IPS-15b (cell line): ENCODE data around the gene COMP.

ENCODE experiments used
- H3K27me3 ChIP-seq: one replicate; pipeline ENCODE4 v1.6.1; 2013; ENCODE audit warnings: low read length; ENCODE audit not compliant: control insufficient read depth, insufficient read depth
- H3K36me3 ChIP-seq: one replicate; pipeline ENCODE4 v1.6.1; 2013; ENCODE audit warnings: low read length; ENCODE audit not compliant: control insufficient read depth, insufficient read depth
- H3K4me1 ChIP-seq: one replicate; pipeline ENCODE4 v1.6.1; 2013; ENCODE audit warnings: mild to moderate bottlenecking, low read length; ENCODE audit not compliant: control insufficient read depth, insufficient read depth
- H3K4me3 ChIP-seq: one replicate; pipeline ENCODE4 v1.5.1; 2013; ENCODE audit warnings: low read depth, low read length
- H3K9ac ChIP-seq: one replicate; pipeline ENCODE4 v1.6.1; 2013; ENCODE audit warnings: low read depth, mild to moderate bottlenecking, low read length
- H3K9me3 ChIP-seq: one replicate; pipeline ENCODE4 v1.6.1; 2013; ENCODE audit warnings: mild to moderate bottlenecking, low read length; ENCODE audit not compliant: control insufficient read depth, insufficient read depth

Gene COMP

DNA sequence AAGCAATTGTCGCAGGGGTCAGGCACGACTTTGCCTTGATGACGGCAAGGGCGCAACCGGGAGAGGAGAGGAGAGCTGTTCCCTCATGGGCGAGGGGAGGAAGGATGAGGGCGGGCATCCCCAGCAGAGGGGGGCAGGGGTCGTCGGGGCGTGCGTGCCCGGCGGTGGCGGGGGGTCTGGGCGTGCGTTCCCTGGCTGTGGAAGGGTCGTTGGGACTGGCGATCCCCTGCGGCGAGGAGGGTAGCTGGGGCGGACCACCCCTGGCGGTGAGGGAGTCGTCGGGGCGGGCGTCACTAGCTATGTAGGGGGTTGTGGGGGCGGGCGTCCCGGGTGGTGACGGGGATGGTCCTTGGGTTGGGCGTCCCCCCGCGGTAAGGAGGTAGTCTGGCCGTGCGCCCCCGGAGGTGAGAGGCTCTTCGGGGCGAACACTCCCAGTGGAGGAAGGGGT, 1.7 kb downstream of the COMP start:
- Histone ChIP-seq H3K9me3 (no peaks in the 10 kb centered on the region), H3K27me3 (peaks cover 85% of the 10 kb centered on the region), H3K4me3 (peak overlapping the region; percentile 70), H3K4me1 (peaks cover 3% of the 10 kb centered on the region), H3K9ac (no peak overlapping the region), H3K36me3 (no peaks in the 10 kb centered on the region)

DNA sequence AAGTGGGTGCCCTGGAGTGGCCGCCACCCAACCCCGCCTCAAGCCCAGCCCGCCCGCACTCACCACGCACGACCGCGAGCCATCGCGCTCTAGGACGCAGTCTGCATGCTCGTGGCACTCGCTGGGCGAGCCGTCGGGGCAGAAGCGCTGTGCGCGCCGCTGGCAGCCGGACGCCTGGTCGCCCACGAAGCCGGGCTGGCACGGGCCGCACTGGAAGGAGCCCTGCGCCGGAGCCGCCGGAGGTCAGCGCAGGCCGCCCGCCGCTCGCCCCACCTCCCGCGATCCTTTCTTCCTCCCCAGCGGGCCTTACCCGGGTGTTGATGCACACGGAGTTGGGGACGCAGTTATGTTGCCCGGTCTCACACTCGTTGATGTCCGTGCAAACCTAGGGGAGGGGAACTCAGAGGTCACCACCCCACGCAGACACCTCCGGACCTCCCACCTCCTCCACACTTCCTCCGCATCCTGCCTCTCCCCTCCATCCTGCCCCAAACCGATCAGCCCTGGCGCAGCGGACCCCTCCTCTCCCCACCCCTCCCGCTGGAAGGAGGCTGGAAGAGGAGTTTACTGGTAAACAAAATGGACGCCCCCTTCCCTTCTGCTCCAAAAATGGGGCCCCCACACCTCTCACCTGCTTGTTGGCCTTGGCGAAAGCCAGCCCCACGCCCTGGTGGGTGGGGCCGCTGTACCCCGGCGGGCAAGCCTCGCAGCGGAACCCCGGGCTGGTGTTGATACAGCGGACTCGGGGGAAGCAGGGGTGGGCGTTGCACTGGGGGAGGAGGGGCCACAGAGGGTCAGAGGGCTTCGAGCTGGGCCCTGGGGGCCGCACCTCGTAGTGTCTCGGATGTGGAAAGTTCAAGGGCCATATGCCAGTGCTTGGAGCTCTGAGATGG, 2.3 kb downstream of the COMP start:
- H3K9me3 ChIP-seq = no peaks in the 10 kb centered on the region
- H3K4me3 ChIP-seq = peak overlapping the region; percentile 70
- H3K9ac ChIP-seq = no peak overlapping the region
- peaks cover 3% of the 10 kb centered on the region for H3K4me1 ChIP-seq
- H3K36me3 ChIP-seq = no peaks in the 10 kb centered on the region
- peaks cover 88% of the 10 kb centered on the region for H3K27me3 ChIP-seq

DNA sequence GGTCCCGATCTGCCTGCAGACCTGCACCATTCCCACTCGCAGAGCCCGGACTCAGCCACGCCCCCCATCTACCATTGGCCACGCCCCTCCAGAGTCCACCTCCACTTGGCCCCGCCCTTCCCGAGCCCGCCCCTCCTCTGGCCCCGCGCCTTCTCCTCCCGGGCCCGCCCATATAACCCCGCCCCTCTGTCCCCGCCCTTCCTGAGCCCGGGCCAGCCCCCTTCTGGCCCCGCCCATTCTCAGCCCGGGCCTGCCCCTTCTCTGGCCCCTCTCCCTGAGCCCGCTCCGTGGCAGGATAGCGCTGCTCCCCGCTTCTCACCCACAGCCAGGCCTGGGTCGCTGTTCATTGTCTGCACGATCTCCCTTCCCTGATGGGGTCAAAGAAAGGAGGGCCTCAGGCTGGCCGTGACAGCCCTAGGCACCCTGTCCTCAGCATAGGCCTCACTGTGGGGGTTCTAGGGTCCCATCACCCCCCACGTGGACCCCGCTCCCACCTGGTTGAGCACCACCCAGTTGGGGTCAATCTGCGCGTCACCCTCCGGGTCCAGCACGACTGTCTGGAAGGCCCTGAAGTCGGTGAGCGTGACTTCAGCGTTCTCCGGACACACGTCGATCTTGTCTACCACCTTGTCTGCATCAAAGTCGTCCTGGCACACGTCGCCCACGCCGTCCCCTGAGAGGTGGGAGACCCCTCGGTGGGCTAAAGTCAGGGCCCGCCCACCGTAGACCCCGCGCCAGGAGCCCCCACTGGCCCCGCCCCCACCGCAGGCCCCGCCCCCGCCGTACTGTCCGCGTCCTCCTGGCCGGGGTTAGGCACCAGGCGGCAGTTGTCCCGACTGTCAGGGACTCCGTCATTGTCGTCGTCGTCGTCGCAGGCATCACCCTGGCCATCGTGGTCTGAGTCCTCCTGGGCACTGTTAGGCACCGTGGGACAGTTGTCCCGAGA, 5.7 kb downstream of the COMP start:
- Histone ChIP-seq H3K27me3 (peaks cover 59% of the 10 kb centered on the region), H3K4me3 (peak overlapping the region; percentile 74), H3K9ac (no peak overlapping the region), H3K4me1 (peaks cover 3% of the 10 kb centered on the region), H3K9me3 (no peaks in the 10 kb centered on the region), H3K36me3 (no peaks in the 10 kb centered on the region)

DNA sequence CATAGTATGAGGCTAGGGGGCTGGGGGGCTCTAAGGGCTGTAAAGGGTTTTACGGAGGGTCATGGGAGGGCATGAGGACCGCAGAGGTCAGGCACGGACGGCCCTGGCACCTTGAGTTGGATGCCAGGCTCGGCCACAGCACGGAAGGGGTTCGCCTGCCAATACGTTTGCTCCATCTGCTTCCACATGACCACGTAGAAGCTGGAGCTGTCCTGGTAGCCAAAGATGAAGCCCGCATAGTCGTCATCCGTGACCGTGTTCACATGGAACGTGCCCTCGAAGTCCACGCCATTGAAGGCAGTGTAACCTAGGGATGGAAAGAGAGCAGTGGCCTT, 6.4 kb downstream of the COMP start:
- H3K9me3 ChIP-seq = no peaks in the 10 kb centered on the region
- peaks cover 55% of the 10 kb centered on the region for H3K27me3 ChIP-seq
- H3K36me3 ChIP-seq = no peaks in the 10 kb centered on the region
- H3K9ac ChIP-seq = no peak overlapping the region
- no peak overlapping the region for H3K4me3 ChIP-seq
- H3K4me1 ChIP-seq = no peaks in the 10 kb centered on the region

DNA sequence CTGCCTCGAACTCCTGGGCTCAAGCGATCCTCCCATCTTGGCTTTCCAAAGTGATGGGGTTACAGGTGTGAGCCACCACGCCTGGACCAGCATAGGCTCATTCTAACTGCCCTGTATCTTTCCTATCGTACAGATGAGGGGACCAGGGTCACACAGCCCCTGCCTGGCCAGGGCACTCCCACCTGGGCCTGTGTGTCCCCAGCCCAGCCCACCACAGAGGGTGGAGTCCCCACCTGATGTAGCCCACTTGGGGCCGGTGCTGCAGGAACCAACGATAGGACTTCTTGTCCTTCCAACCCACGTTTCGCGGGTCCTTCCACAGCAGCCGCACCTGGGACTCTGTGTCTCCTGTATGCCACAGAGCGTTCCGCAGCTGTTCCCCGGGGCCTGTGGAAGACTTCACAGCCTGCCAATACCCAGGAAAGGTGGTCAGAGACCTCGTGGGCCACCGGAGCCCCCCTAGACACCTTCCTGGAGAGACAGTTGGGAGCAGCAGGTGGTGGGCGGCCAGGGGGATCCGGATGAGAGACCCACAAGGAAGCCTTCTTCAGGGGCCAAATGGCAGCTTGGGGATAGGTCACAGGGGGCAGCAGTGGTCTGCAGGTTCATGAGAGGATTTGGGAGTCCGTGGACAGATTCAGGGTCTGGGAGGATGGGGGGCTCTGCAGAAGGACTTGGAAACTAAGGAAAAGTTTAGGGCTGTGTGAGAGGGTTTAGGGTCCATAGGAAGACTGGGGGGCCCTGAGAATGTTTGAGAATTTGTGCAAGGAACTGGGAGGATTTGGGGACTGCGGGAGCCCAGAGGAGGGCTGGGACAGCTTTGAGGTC, 6.9 kb downstream of the COMP start:
- Histone ChIP-seq H3K9ac (no peak overlapping the region), H3K36me3 (no peaks in the 10 kb centered on the region)

DNA sequence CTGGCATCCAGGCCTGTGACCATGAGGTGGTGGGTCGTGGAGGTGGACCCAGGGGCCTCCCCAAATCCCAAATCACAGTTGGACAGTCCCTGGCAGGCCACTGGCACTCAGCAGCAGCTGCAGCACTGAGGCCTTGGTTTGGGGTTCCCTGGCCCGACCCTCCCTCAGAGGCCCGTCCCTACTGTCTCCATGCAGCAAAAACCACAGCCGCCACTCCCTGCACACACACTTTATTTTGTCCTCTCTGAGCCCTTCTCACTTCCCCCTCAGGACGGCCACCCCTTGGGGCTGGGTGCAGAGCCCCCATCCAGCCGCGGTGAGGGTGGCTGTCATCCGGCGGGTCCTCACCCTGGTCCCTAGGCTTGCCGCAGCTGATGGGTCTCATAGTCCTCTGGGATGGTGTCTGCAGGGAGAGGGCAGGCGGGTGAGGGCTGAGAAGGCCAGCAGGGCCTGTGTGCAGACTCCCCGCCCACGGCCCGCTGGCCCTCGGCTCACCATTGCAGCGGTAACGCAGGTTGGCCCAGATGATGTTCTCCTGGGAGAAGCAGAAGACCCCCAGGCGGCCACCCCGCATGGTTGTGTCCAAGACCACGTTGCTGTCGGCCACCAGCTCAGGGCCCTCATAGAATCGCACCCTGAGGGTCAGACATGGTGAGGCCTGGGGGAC, 8.4 kb downstream of the COMP start:
- H3K4me3 ChIP-seq = no peak overlapping the region
- no peaks in the 10 kb centered on the region for H3K4me1 ChIP-seq
- H3K27me3 ChIP-seq = peaks cover 42% of the 10 kb centered on the region
- H3K9me3 ChIP-seq = no peaks in the 10 kb centered on the region
- H3K9ac ChIP-seq = no peak overlapping the region
- no peaks in the 10 kb centered on the region for H3K36me3 ChIP-seq

More for the DNA sequence above, 6.9 kb downstream of the COMP start:
- Histone ChIP-seq H3K4me3 (no peak overlapping the region), H3K27me3 (peaks cover 52% of the 10 kb centered on the region), H3K9me3 (no peaks in the 10 kb centered on the region), H3K4me1 (no peaks in the 10 kb centered on the region)

DNA sequence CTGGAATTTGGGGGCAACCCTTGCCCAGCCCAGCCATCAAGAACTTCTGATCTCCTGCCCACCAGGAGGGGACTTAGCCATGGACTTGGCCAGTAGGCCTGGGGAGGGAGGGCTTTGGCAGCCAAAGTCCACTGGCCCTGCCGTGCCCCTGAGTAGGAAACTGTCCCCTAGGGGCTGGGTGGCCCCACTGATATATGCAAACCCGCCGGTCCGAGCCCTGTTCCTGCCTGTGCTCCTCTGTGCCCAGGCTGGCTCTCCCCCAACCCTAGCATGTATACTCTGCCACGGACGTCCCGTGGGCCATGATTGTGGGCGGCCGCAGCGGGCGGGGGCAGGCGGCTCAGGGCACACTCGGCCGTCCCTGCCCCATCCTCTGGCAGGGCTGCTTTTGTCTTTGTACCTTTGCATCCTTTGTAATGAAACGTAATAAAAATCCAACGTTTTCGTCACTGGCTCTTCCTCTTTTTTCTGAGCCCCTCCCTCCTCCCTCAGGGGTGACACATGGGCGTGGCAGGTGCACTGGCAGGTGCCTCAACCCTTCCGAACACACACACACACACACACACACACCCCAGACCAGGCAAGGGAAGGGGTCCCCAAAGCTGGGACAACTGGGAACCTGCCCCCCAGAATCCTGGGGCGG, 9.1 kb downstream of the COMP start:
- Histone ChIP-seq H3K9ac (no peak overlapping the region), H3K27me3 (peaks cover 35% of the 10 kb centered on the region), H3K9me3 (no peaks in the 10 kb centered on the region), H3K4me3 (no peak overlapping the region), H3K4me1 (no peaks in the 10 kb centered on the region), H3K36me3 (no peaks in the 10 kb centered on the region)

DNA sequence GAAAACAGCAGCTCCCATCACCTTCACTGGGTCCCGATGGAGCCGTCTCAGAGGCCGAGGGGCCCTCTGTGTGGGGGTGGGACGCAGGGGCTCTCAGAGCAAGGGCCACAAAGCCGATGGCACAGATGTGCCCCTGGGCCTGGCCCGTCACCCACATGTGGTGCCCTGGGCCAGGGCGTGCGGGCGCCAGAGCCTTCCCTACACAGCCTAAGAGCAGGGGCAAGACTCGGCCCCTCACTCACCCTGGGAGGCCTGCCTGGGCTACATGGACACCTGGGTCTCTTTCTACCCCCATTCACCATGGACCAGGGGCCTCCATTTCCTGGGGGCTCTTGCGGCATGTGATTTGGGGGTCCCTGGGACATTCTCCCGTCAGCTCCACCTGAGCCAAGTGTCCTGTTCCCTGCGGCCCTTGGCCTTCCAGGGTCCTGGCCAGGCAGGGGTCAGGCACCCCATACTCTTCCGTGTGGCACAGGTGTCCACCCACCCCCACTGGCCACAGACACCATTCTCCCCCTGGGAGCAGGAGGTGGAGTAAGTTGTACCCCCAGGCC, 10.0 kb downstream of the COMP start:
- Histone ChIP-seq H3K9ac (no peak overlapping the region), H3K9me3 (no peaks in the 10 kb centered on the region), H3K27me3 (peaks cover 26% of the 10 kb centered on the region), H3K4me3 (no peak overlapping the region), H3K36me3 (no peaks in the 10 kb centered on the region), H3K4me1 (no peaks in the 10 kb centered on the region)

DNA sequence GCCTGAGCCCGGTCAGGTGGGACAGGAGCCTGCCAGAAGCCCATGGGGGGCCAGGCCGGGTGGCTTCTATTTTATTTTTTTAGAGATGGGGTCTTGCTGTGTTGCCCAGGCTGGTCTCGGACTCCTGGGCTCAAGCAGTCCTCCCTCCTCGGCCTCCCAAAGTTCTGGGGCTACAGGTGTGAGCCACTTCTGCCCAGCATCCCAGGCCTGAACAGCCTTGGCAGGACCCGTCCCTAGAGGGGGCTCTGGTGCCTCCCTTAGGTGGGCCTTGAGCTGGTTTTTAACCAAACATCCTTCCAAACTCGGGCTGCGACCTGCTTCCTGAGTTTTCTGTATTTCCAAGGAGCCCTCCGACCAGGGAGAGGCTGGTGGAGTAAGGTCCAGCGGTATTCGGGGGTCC, 10.5 kb downstream of the COMP start:
- no peaks in the 10 kb centered on the region for H3K36me3 ChIP-seq
- H3K9me3 ChIP-seq = no peaks in the 10 kb centered on the region
- H3K4me1 ChIP-seq = no peaks in the 10 kb centered on the region
- peaks cover 21% of the 10 kb centered on the region for H3K27me3 ChIP-seq
- H3K9ac ChIP-seq = no peak overlapping the region
- no peak overlapping the region for H3K4me3 ChIP-seq

DNA sequence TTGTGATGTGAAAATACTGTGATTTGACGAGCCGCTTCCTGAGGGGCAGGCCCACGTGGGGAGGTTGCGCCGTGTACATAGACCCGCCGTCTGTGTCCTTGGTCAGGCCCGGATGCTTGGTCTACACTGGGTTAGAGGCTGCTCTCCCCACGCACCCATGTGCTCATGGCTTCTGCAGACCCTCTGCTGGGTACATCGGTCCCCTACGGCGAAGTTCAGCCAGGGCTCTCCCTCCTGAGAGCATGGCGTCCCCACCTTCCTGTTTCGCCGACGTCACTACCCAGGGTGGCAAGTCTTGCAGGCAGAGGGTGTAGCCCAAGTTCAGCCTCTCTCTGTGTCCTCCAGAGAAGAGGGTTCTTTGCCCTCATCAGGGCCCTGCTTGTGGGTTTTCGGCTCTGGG, 11.0 kb downstream of the COMP start:
- H3K4me3 ChIP-seq = no peak overlapping the region
- no peaks in the 10 kb centered on the region for H3K36me3 ChIP-seq
- no peaks in the 10 kb centered on the region for H3K9me3 ChIP-seq
- peaks cover 18% of the 10 kb centered on the region for H3K27me3 ChIP-seq
- no peak overlapping the region for H3K9ac ChIP-seq
- H3K4me1 ChIP-seq = no peaks in the 10 kb centered on the region
